GOT3 (cell line): ENCODE measurements around the gene UST.

Experiments
- DNase-seq: peaks from one replicate; lab custom pipeline; 2025; ENCODE audit warnings: mixed read lengths; lab: John Stamatoyannopoulos, UW

Gene UST, protein sequence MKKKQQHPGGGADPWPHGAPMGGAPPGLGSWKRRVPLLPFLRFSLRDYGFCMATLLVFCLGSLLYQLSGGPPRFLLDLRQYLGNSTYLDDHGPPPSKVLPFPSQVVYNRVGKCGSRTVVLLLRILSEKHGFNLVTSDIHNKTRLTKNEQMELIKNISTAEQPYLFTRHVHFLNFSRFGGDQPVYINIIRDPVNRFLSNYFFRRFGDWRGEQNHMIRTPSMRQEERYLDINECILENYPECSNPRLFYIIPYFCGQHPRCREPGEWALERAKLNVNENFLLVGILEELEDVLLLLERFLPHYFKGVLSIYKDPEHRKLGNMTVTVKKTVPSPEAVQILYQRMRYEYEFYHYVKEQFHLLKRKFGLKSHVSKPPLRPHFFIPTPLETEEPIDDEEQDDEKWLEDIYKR

GRCh38 chr6:148746363-148747144 is at the start of gene UST:
Gene UST, plus strand, starts transcription at chr6:148747030. Its CDS starts 401 bp downstream, at chr6:148747431.
- peak; percentile 27 for DNase-seq

- DNase-seq = no peak
Measured at GRCh38 chr6:148697895-148698440, 48.9 kb upstream of the UST start.

DNA sequence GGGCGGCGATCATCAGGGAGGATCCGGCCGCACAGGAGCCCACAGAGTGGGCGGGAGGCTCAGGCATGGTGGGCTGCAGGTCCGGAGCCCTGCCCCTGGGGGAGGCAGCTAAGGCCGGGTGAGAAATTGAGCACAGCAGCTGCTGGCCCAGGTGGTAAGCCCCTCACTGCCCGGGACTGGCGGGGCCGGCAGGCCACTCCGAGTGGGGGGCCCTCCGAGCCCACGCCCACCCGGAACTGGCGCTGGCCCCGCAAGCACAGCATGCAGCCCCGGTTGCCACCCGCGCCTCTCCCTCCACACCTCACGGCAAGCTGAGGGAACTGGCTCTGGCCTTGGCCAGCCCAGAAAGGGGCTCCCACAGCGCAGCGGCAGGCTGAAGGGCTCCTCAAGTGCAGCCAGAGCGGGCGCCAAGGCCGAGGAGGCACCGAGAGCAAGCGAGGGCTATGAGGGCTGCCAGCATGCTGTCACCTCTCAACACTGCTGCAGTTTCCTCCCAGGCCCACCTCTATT is 48.1 kb upstream of the UST start:
- DNase-seq = no peak

GRCh38 chr6:148700047-148700715 is 46.6 kb upstream of the UST start:
- DNase-seq = no peak

DNA sequence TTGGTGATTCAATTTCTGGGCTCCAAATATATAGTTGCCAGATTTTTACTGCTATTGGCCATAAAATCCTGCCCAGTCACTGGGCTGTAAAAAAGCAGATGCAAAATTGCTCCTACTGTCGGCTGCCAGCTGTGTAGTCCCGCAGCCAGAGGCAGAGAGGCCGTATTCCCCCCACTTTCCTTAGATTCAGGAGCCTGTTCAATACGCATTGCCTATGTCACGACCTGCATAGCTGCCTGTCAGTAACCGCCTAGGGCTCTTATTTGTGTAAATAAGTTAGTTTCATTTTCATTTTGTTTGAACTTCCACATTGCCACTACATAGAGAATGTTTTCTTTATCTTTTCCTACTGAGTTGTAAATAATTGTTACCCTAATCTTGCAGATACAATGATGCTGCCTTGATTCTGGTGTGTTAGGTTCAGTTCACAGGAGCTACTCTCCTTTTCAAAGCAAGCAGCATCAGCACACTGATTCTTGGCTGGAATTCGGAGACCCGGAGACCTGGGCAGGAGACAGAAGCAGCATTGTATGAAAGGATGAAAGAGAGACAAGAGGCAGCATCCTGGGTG is 46.0 kb upstream of the UST start:
- no peak for DNase-seq

DNA sequence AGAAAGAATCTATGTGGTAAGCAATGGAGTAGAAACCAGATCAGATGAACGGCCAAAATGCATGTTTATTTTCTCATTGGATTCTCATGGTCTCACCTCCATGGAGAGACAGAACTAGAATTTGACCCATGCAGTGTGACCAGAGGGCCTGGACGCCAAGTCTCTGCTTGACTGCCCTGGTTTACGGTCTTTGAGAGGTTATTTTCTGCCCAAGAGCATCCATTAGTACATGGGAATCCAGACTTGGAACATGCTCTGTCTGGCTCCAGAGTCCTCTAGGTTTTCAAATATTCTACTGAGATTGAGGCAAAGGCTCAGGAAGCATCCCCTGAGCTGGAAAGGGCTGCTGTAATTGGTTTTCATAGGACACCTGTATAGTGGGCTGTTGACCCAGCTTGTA is 45.5 kb upstream of the UST start:
- no peak for DNase-seq

GRCh38 chr6:148703900-148704299 is 42.9 kb upstream of the UST start:
- no peak for DNase-seq

GRCh38 chr6:148704400-148705246 is 42.2 kb upstream of the UST start:
- no peak for DNase-seq

DNA sequence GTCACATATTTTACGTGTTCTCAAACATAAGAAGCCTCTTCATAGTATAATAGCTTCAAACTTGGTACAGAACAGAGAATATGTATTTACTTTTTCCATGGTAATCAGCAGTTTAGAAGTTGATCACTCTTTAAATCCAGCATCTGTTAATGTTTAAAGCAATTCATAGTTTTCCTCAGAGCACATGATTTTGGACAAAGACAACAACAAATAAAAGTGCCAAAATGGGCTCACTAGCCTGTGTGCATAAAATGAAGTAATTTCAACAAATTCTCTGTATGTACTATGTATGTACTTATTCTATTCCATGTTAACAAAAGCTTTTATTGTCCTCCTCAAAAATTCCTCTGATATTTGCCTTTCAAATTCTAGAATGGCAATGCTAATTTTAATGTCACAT is 38.1 kb upstream of the UST start:
- no peak for DNase-seq

- no peak for DNase-seq
Measured at GRCh38 chr6:148709577-148709976, 37.3 kb upstream of the UST start.

DNA sequence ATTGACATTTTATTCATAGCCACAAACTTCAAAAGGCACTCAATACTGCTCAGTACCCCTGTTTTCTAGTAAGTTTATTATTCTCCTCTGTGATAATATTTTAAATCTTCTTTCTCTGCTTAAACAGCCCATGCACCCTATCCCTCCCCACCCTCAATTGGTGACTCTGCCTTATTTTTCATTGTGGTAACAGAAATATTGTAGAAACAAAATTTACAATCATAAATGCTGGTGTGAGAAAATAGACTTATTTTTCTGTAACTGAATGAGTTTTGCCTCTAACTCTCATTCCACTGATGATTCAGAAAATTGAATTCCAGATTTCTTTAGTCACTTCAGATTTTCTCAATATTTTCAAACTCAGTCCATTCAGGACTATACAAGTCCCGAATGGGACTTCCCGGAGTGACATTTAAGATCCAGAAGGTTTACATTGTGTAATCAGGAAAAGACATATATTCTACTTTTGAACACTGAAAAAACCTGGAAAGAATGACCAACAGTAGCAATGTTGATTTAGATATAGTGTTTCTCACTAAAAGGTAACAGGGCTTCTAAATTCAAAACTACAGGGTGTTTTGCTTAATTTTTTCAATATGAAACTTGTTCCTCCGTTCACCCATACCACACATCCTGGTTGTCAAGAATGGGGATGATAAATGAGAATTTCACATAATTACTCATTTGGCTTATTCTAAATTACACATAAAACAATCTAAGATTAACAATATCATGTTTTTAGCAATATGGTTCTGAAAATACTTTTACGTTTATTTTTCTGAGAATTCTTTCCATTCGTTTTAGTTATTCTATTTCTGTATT is 34.8 kb upstream of the UST start:
- no peak for DNase-seq

DNA sequence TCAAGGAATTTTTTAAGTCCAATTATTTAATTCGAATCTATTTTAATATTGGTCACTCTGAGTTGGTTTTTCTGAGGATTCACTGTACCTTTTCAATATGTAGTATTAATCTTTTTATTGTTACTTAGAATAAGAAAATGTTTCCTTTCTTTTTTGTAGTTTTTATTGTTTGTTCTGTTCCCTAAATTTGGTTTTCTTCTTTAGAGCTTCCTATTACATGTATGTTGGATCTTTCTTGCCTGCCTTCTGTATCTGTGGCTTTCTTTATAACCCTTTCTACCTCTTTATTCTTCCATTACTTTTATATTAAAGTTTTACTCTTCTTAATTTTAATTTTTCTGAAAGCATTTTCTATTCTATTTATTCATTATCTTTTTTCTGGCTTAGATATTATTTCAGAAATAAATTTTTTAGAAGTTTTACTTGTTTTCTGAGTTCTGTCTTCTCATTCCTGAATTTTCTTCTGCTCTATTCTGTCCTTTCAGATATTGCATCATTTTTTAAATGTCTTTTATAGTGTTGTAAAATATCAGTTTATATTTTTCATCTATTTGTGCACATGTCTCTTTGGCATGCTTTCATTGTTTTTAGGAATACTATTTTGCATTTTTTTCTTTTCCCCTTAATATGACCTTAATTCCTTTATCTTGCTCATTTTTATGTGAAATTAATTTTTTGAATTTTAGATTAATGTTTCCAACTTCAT is 33.6 kb upstream of the UST start:
- DNase-seq = no peak

GRCh38 chr6:148713921-148714320 is 32.9 kb upstream of the UST start:
- DNase-seq = no peak

DNA sequence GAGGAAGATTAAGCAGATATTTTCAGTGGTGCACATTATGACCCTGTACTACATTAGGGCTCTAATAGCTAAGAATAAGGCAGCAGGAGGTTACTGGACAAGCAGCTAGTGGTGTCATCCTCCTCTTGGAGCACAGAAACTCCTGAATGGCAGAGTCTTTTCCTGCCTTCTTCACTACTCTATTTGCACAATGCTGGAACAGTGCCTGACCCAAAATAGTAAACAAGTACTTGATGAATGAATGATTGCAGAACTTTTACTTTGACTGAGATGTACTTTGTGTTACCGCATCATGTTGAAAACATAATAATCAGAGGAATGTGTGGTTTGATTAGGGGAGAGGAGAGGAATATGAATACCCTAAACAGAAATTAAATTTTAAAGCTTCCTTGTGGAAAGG is 30.0 kb upstream of the UST start:
- no peak for DNase-seq

DNA sequence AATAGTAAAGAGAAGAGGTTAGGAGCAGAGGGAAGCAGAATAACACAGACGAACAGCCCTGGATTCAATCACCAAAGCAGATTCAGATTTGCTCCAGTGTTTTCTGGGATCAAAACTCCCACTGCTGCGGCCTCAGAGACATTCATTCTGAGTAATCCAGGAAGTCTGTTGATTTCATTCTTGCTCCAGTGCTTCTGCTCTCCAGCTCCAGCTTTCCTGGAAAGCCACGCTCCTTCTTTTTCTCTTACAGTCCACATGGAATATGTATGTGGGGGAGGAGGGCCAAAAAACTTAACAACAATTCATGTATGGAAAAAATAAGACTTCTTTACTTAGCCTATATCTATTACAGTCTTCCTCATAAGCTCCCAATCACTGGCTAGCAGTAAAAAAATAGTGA is 26.4 kb upstream of the UST start:
- DNase-seq = no peak

DNA sequence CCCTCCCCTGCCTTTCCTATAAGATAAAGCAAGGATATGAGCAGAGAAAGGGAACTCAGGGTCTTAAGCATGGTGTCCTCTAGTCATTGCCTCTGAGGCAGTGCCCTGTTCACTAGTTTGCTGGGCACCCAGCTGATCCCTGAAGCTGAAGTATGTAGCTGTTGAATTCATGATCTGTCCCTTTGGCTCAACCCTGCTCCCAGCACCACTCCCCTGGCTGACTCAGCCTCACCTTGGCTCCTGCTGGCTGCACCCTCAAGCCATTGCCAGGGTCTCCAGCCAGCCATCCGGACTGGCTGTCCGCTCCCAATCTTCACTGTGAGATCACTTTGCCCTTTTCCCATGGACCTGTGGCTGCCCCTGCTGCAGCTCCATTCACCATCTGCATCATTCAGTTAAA is 25.9 kb upstream of the UST start:
- no peak for DNase-seq

DNA sequence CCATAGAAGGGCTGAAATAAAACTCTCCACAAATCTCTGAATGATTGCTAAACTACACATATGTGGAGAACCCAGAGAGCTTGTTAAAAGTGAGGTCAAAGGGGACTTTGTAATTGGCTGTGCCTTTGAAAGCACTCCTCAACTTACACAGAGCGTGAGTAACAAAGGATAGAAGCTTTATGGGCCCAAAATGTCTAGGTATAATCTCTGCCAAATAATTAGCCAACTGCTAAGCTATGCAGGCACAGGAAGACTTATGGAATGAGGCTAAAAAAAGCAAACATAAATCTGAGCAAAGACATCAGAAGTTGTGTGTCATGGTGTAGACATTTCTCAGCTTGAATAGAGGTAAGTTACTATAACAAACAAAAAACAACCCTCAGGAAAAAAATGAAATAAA is 23.3 kb upstream of the UST start:
- DNase-seq = no peak

DNA sequence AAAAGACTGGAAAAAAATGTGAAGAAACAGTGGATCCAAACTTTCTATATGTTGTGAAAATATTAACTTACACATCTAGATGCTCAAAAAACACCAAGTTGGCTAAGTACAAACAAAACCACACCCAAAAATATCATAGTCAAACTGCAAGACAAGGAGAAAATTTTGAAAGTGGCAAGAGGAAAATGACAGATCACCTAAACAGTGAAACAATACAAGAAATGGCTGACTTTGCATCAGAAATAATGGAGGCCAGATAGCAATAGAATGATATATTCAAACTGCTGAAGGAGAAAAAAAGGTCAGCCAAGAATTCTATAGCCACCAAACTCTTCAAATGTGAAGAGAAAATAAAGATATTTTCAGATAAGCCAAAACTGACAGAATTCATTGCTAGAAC is 22.4 kb upstream of the UST start:
- DNase-seq = no peak

- DNase-seq = no peak
Measured at GRCh38 chr6:148727104-148727503, 19.7 kb upstream of the UST start.

- DNase-seq = no peak
Measured at GRCh38 chr6:148735989-148736388, 10.8 kb upstream of the UST start.
